Neural cell (in vitro differentiated cells): ENCODE measurements around the gene SERTAD3. TPM values are rescaled to one million over a fixed set of nuclear protein-coding genes. Genes with fewer than 3 reads are reported as not detected.

ENCODE experiments used
- H2AFZ ChIP-seq: fragments of 200-600, 300-800 bp; sonication (generic), shearing (Covaris generic); 2 replicates; pipeline ENCODE4 v1.6.0; 2014; ENCODE audit warnings: low read depth, mild to moderate bottlenecking, antibody characterized with exemption, low read length, moderate library complexity
- H3F3A ChIP-seq: fragments of 200-600 bp; shearing (Covaris generic); 2 replicates; pipeline ENCODE4 v1.6.1; 2016; ENCODE audit warnings: mild to moderate bottlenecking, moderate library complexity, mixed read lengths, antibody characterized with exemption, low read length; ENCODE audit not compliant: insufficient read depth, poor library complexity, severe bottlenecking
- H3K27ac ChIP-seq: fragments of 200-600, 300-800 bp; sonication (generic), shearing (Covaris generic); 2 replicates; pipeline ENCODE4 v1.5.1; 2014; ENCODE audit warnings: mild to moderate bottlenecking, low read length, moderate library complexity
- H3K27me3 ChIP-seq: fragments of 300-800, 200-600 bp; sonication (generic), shearing (Covaris generic); 2 replicates; pipeline ENCODE4 v1.6.0; 2014; ENCODE audit warnings: mild to moderate bottlenecking, low read depth, low read length, moderate library complexity; ENCODE audit not compliant: insufficient read depth
- H3K36me3 ChIP-seq: fragments of 300-800, 200-600 bp; sonication (generic), shearing (Covaris generic); 2 replicates; pipeline ENCODE4 v1.5.1; 2014; ENCODE audit warnings: mild to moderate bottlenecking, antibody characterized with exemption, low read length, moderate library complexity; ENCODE audit not compliant: insufficient read depth
- H3K4me2 ChIP-seq: fragments of 300-800, 200-600 bp; sonication (generic), shearing (Covaris generic); 2 replicates; pipeline ENCODE4 v1.6.0; 2014; ENCODE audit warnings: mild to moderate bottlenecking, low read length
- H3K4me3 ChIP-seq: fragments of 300-800, 200-600 bp; sonication (generic), shearing (Covaris generic); 2 replicates; pipeline ENCODE4 v1.5.1; 2014; ENCODE audit warnings: mild to moderate bottlenecking, low read length, moderate library complexity
- H3K79me2 ChIP-seq: fragments of 200-600 bp; shearing (Covaris generic); replicated peaks from 2 replicates; pipeline ENCODE4 v1.6.0; 2014; ENCODE audit warnings: mild to moderate bottlenecking, low read length, moderate library complexity; ENCODE audit not compliant: insufficient read depth
- H3K9ac ChIP-seq: fragments of 300-800, 200-600 bp; sonication (generic), shearing (Covaris generic); 2 replicates; pipeline ENCODE4 v1.6.1; 2016; ENCODE audit warnings: mild to moderate bottlenecking, low read length, mixed read lengths
- H3K9me2 ChIP-seq: fragments of 200-600 bp; shearing (Covaris generic); 2 replicates; pipeline ENCODE4 v1.6.1; 2016; ENCODE audit warnings: mild to moderate bottlenecking, low read length, mixed read lengths; ENCODE audit not compliant: insufficient read depth
- H3K9me3 ChIP-seq: fragments of 200-600, 300-800 bp; sonication (generic), shearing (Covaris generic); 2 replicates; pipeline ENCODE4 v1.6.1; 2016; ENCODE audit warnings: mild to moderate bottlenecking, mixed run types, low read length, moderate library complexity, mixed read lengths
- H4K20me1 ChIP-seq: fragments of 200-600 bp; shearing (Covaris generic); 2 replicates; pipeline ENCODE4 v1.6.1; 2016; ENCODE audit warnings: mild to moderate bottlenecking, mixed run types; ENCODE audit not compliant: insufficient read depth
- EP300 ChIP-seq: fragments of 450-650 bp; conservative IDR thresholded peaks from 2 replicates; pipeline ENCODE4 v1.6.1; 2014; ENCODE audit warnings: antibody characterized with exemption, mild to moderate bottlenecking, moderate library complexity; ENCODE audit not compliant: poor library complexity, severe bottlenecking
- EZH2 ChIP-seq: fragments of 200-600, 300-800 bp; shearing (Covaris generic), sonication (generic); IDR thresholded peaks from 2 replicates; pipeline ENCODE4 v1.6.1; 2014; ENCODE audit warnings: antibody characterized with exemption, low read length, borderline replicate concordance, mild to moderate bottlenecking; ENCODE audit not compliant: insufficient read depth, poor library complexity, severe bottlenecking
- MXI1 ChIP-seq: fragments of 450-650 bp; conservative IDR thresholded peaks from 2 replicates; pipeline ENCODE4 v1.6.1; 2014; ENCODE audit warnings: antibody characterized with exemption, mild to moderate bottlenecking; ENCODE audit not compliant: poor library complexity, severe bottlenecking
- POLR2AphosphoS5 ChIP-seq: IDR thresholded peaks from 2 replicates; pipeline ENCODE4 v1.6.1; 2012
- RAD21 ChIP-seq: fragments of 450-650 bp; conservative IDR thresholded peaks from 2 replicates; pipeline ENCODE4 v1.6.1; 2014; ENCODE audit warnings: antibody characterized with exemption, mild to moderate bottlenecking, moderate library complexity
- SMC3 ChIP-seq: fragments of 450-650 bp; conservative IDR thresholded peaks from 2 replicates; pipeline ENCODE4 v1.6.1; 2014; ENCODE audit warnings: antibody characterized with exemption, mild to moderate bottlenecking, moderate library complexity; ENCODE audit not compliant: poor library complexity
- TAF1 ChIP-seq: IDR thresholded peaks from 2 replicates; pipeline ENCODE4 v1.6.1; 2012; ENCODE audit warnings: low read depth
- polyA plus RNA-seq: library from polyadenylated mRNA; depleted of rRNA; stranded (reverse); fragments of >200 nt; gene quantifications from 2 replicates; pipeline ENCODE4 v1.2.3, GENCODE V29; 2014
- TF ChIP-seq, protein P1 (sequence below): fragments of 450-650 bp; IDR thresholded peaks from 2 replicates; pipeline ENCODE4 v1.5.1; 2014; ENCODE audit warnings: antibody characterized with exemption, mild to moderate bottlenecking, moderate library complexity; ENCODE audit not compliant: poor library complexity, severe bottlenecking
- TF ChIP-seq, protein P2 (sequence below): IDR thresholded peaks from 2 replicates; pipeline ENCODE4 v1.6.1; 2012; ENCODE audit warnings: borderline replicate concordance

SERTAD3 gene
- polyA plus RNA-seq, 1 donor from 2014 or later, result 7.6 TPM

DNA sequence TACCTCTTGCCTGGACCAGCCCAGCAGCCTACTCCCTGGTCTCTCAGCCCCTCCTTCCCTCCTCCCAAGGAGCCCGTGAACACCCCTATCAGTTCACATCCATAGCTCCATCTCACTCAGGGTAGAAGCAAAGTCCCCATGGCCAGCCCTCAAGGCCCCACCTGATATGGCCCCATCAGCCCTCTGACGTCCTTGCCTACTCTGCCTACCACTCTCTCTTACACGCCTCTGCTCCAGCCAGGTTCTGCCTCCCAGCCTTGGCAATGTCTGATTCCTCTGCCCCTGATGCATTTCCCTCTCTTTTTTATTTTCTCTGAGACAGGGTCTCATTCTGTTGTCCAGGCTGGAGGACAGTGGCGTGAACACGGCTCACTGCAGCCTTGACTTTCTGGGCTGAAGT lies 7.9 kb upstream of the SERTAD3 start:
- H3K27me3 ChIP-seq, result no peaks in the 10 kb centered on the region

DNA sequence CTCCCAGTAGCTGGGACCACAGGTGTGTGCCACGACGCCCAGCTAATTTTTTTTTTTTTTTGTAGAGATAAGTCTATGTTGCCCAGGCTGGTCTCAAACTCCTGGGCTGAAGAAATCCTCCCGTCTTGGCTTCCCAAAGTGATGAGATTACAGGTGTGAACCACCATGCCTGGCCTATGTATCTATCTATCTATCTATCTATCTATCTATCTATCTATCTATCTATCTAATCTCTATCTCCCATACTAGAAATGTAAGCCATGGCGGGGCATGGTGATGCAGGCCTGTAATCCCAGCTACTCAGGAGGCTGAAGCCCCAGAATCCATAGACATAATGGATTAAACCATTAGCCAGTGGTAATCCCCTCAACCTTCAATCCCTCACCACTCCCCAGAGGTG lies 6.5 kb upstream of the SERTAD3 start:
- Histone ChIP-seq H3K27me3 (no peaks in the 10 kb centered on the region), H3K79me2 (no peaks in the 10 kb centered on the region), H3K9me3 (no peaks in the 10 kb centered on the region), H4K20me1 (no peaks in the 10 kb centered on the region), H3K9me2 (no peaks in the 10 kb centered on the region), H3K4me3 (no peak overlapping the region), H3K36me3 (no peaks in the 10 kb centered on the region), H2AFZ (no peak overlapping the region), H3K4me2 (no peak overlapping the region), H3F3A (no peaks in the 10 kb centered on the region), H3K9ac (no peak overlapping the region), H3K27ac (no peak overlapping the region)
- no peak for TF ChIP-seq TAF1
- TF ChIP-seq POLR2AphosphoS5, result no peak
- TF ChIP-seq RAD21, result no peak
- TF ChIP-seq, protein P1, sequence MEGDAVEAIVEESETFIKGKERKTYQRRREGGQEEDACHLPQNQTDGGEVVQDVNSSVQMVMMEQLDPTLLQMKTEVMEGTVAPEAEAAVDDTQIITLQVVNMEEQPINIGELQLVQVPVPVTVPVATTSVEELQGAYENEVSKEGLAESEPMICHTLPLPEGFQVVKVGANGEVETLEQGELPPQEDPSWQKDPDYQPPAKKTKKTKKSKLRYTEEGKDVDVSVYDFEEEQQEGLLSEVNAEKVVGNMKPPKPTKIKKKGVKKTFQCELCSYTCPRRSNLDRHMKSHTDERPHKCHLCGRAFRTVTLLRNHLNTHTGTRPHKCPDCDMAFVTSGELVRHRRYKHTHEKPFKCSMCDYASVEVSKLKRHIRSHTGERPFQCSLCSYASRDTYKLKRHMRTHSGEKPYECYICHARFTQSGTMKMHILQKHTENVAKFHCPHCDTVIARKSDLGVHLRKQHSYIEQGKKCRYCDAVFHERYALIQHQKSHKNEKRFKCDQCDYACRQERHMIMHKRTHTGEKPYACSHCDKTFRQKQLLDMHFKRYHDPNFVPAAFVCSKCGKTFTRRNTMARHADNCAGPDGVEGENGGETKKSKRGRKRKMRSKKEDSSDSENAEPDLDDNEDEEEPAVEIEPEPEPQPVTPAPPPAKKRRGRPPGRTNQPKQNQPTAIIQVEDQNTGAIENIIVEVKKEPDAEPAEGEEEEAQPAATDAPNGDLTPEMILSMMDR, result no peak
- no peak for TF ChIP-seq EP300
- TF ChIP-seq, protein P2, sequence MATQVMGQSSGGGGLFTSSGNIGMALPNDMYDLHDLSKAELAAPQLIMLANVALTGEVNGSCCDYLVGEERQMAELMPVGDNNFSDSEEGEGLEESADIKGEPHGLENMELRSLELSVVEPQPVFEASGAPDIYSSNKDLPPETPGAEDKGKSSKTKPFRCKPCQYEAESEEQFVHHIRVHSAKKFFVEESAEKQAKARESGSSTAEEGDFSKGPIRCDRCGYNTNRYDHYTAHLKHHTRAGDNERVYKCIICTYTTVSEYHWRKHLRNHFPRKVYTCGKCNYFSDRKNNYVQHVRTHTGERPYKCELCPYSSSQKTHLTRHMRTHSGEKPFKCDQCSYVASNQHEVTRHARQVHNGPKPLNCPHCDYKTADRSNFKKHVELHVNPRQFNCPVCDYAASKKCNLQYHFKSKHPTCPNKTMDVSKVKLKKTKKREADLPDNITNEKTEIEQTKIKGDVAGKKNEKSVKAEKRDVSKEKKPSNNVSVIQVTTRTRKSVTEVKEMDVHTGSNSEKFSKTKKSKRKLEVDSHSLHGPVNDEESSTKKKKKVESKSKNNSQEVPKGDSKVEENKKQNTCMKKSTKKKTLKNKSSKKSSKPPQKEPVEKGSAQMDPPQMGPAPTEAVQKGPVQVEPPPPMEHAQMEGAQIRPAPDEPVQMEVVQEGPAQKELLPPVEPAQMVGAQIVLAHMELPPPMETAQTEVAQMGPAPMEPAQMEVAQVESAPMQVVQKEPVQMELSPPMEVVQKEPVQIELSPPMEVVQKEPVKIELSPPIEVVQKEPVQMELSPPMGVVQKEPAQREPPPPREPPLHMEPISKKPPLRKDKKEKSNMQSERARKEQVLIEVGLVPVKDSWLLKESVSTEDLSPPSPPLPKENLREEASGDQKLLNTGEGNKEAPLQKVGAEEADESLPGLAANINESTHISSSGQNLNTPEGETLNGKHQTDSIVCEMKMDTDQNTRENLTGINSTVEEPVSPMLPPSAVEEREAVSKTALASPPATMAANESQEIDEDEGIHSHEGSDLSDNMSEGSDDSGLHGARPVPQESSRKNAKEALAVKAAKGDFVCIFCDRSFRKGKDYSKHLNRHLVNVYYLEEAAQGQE, result no peak
- no peak for TF ChIP-seq MXI1
- TF ChIP-seq SMC3, result no peak
- no peak for TF ChIP-seq EZH2

More for the DNA sequence above, 7.9 kb upstream of the SERTAD3 start:
- Histone ChIP-seq H2AFZ (no peak overlapping the region), H4K20me1 (no peaks in the 10 kb centered on the region), H3K27ac (no peak overlapping the region), H3K9me3 (no peaks in the 10 kb centered on the region), H3K36me3 (no peaks in the 10 kb centered on the region), H3K9ac (no peak overlapping the region), H3K79me2 (no peaks in the 10 kb centered on the region), H3K9me2 (no peaks in the 10 kb centered on the region), H3K4me2 (no peak overlapping the region), H3F3A (no peaks in the 10 kb centered on the region), H3K4me3 (no peak overlapping the region)
- TF ChIP-seq EZH2 (no peak), EP300 (no peak), RAD21 (no peak), POLR2AphosphoS5 (no peak), TAF1 (no peak), MXI1 (no peak), SMC3 (no peak)
- TF ChIP-seq, protein P1, result no peak
- TF ChIP-seq, protein P2, result no peak
